WTC11 (cell line): Measurements from ENCODE around the gene FRS3. TPM values are rescaled to one million over a fixed set of nuclear protein-coding genes. Genes with fewer than 3 reads are reported as not detected.
A peak's percentile ranks its signal among the peaks of the same experiment; 100 is the strongest.

ENCODE experiments used
- ATAC-seq: fragments of 200-7000 bp; cut with Tn5 transposase; 2 replicates; pipeline ENCODE4 v1.10.0; 2021; ENCODE audit warnings: mild to moderate bottlenecking, moderate library complexity
- CTCF ChIA-PET: fragments of 300-600 bp; sonication (Branson Sonifier 250); formaldehyde crosslinking; loops from one replicate; lab custom pipeline; 2021; ENCODE audit warnings: antibody characterized with exemption; lab: Charles Lee
- POLR2A ChIA-PET: fragments of 350-600 bp; sonication (Branson Sonifier 250); formaldehyde crosslinking; loops from one replicate; lab custom pipeline; 2021; ENCODE audit warnings: antibody characterized with exemption; lab: Charles Lee
- DNase-seq: peaks from one replicate; pipeline ENCODE4 v3.0.0; 2021; ENCODE audit warnings: low spot score
- H3K27ac Mint-ChIP-seq: 2 replicates; pipeline ENCODE4 v1.8.0; 2021; ENCODE audit warnings: mixed read lengths
- H3K27me3 Mint-ChIP-seq: 2 replicates; pipeline ENCODE4 v1.8.0; 2021; ENCODE audit warnings: low read depth, mild to moderate bottlenecking, moderate library complexity, mixed read lengths
- H3K36me3 Mint-ChIP-seq: 2 replicates; pipeline ENCODE4 v1.8.0; 2021; ENCODE audit warnings: mixed read lengths
- H3K4me1 Mint-ChIP-seq: 2 replicates; pipeline ENCODE4 v1.8.0; 2022; ENCODE audit warnings: mixed read lengths
- H3K4me3 Mint-ChIP-seq: 2 replicates; pipeline ENCODE4 v1.8.0; 2021; ENCODE audit warnings: mild to moderate bottlenecking, moderate library complexity, mixed read lengths
- H3K9me3 Mint-ChIP-seq: 2 replicates; pipeline ENCODE4 v1.8.0; 2021; ENCODE audit warnings: mixed read lengths
- NFYB ChIP-seq: sonication (generic); formaldehyde crosslinking; conservative IDR thresholded peaks from 2 replicates; pipeline ENCODE4 v1.8.0; 2022; ENCODE audit warnings: low read depth, missing genetic modification reagents
- NR2C2 ChIP-seq: sonication (generic); formaldehyde crosslinking; IDR thresholded peaks from 2 replicates; pipeline ENCODE4 v1.8.0; 2022; ENCODE audit warnings: mild to moderate bottlenecking, missing genetic modification reagents
- TCF7 ChIP-seq: sonication (generic); formaldehyde crosslinking; IDR thresholded peaks from 2 replicates; pipeline ENCODE4 v1.8.0; 2022; ENCODE audit warnings: mild to moderate bottlenecking, low read depth, missing genetic modification reagents, moderate library complexity
- ZBTB21 ChIP-seq: sonication (generic); formaldehyde crosslinking; IDR thresholded peaks from 2 replicates; pipeline ENCODE4 v1.8.1; 2023; ENCODE audit warnings: mild to moderate bottlenecking, missing genetic modification reagents, borderline replicate concordance
- ZNF138 ChIP-seq: sonication (generic); formaldehyde crosslinking; conservative IDR thresholded peaks from 2 replicates; pipeline ENCODE4 v1.8.1; 2022; ENCODE audit warnings: mild to moderate bottlenecking, moderate library complexity, missing genetic modification reagents
- ZNF219 ChIP-seq: sonication (generic); formaldehyde crosslinking; IDR thresholded peaks from 2 replicates; pipeline ENCODE4 v1.8.0; 2023; ENCODE audit warnings: missing genetic modification reagents, mild to moderate bottlenecking, borderline replicate concordance
- ZNF423 ChIP-seq: fragments of 250-450 bp; sonication (Bioruptor Pico); IDR thresholded peaks from 2 replicates; pipeline ENCODE4 v2.1.2; 2022; ENCODE audit warnings: mild to moderate bottlenecking, moderate library complexity
- ZNF671 ChIP-seq: fragments of 250-450 bp; sonication (Bioruptor Pico); IDR thresholded peaks from 2 replicates; pipeline ENCODE4 v1.8.0; 2021; ENCODE audit warnings: mild to moderate bottlenecking
- total RNA-seq: library from RNA; stranded (reverse); gene quantifications from 3 replicates; pipeline ENCODE4 v1.2.3, GENCODE V29; 2021
- TF ChIP-seq, protein P1 (sequence below): sonication (generic); formaldehyde crosslinking; IDR thresholded peaks from 2 replicates; pipeline ENCODE4 v1.8.1; 2022; ENCODE audit warnings: low read depth, missing genetic modification reagents, borderline replicate concordance
- TF ChIP-seq, protein P2 (sequence below): sonication (generic); formaldehyde crosslinking; IDR thresholded peaks from 2 replicates; pipeline ENCODE4 v1.8.0; 2022; ENCODE audit warnings: missing genetic modification reagents
- TF ChIP-seq, protein P3 (sequence below): sonication (generic); formaldehyde crosslinking; IDR thresholded peaks from 2 replicates; pipeline ENCODE4 v1.8.1; 2023; ENCODE audit warnings: mild to moderate bottlenecking, missing genetic modification reagents
- TF ChIP-seq, protein P4 (sequence below): sonication (generic); formaldehyde crosslinking; IDR thresholded peaks from 2 replicates; pipeline ENCODE4 v1.8.1; 2023; ENCODE audit warnings: mild to moderate bottlenecking, missing genetic modification reagents, moderate library complexity
- TF ChIP-seq, protein P5 (sequence below): fragments of 250-450 bp; sonication (Bioruptor Pico); conservative IDR thresholded peaks from 2 replicates; pipeline ENCODE4 v1.9.0; 2021; ENCODE audit warnings: mild to moderate bottlenecking
- TF ChIP-seq, protein P6 (sequence below): sonication (generic); formaldehyde crosslinking; IDR thresholded peaks from 2 replicates; pipeline ENCODE4 v1.8.1; 2022; ENCODE audit warnings: missing genetic modification reagents, borderline replicate concordance
- TF ChIP-seq, protein P7 (sequence below): sonication (generic); formaldehyde crosslinking; IDR thresholded peaks from 2 replicates; pipeline ENCODE4 v1.8.0; 2022; ENCODE audit warnings: mild to moderate bottlenecking, missing genetic modification reagents

Gene FRS3
- total RNA-seq, 1 experiment from 2014 or later, result 7.8 TPM

DNA sequence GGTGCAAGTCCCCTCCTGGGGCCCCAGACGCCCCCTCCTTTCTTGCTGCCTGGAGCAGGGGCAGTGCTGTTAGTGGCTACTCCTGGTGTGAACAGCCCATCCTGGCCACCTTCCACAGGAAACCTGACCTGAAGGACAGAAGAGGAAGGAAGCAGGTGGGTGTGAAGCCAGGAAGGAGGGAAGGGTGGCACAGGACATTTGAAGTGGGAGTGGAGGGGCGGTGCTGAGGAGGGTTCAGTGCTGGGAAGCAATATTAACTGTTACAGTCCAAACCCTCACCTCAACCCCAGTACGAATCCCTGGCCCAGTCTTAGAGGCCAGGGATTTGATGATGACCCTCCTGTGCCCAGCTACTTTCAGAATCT, 1.6 kb upstream of the FRS3 start:
- ChIA-PET CTCF (interaction anchor here (0.5 to 0.9 kb wide), 2 partner anchors 185 to 577 kb away, joined by 3 to 4 read pairs; no protein-coding TSS in a partner anchor), POLR2A (interaction anchor here (0.6 kb wide), 1 partner anchor 404 kb away, joined by 3 read pairs; no protein-coding TSS in a partner anchor)
- TF ChIP-seq, protein P1, sequence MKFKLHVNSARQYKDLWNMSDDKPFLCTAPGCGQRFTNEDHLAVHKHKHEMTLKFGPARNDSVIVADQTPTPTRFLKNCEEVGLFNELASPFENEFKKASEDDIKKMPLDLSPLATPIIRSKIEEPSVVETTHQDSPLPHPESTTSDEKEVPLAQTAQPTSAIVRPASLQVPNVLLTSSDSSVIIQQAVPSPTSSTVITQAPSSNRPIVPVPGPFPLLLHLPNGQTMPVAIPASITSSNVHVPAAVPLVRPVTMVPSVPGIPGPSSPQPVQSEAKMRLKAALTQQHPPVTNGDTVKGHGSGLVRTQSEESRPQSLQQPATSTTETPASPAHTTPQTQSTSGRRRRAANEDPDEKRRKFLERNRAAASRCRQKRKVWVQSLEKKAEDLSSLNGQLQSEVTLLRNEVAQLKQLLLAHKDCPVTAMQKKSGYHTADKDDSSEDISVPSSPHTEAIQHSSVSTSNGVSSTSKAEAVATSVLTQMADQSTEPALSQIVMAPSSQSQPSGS (CRISPR knock-in tag), result no peak
- TF ChIP-seq, protein P2, sequence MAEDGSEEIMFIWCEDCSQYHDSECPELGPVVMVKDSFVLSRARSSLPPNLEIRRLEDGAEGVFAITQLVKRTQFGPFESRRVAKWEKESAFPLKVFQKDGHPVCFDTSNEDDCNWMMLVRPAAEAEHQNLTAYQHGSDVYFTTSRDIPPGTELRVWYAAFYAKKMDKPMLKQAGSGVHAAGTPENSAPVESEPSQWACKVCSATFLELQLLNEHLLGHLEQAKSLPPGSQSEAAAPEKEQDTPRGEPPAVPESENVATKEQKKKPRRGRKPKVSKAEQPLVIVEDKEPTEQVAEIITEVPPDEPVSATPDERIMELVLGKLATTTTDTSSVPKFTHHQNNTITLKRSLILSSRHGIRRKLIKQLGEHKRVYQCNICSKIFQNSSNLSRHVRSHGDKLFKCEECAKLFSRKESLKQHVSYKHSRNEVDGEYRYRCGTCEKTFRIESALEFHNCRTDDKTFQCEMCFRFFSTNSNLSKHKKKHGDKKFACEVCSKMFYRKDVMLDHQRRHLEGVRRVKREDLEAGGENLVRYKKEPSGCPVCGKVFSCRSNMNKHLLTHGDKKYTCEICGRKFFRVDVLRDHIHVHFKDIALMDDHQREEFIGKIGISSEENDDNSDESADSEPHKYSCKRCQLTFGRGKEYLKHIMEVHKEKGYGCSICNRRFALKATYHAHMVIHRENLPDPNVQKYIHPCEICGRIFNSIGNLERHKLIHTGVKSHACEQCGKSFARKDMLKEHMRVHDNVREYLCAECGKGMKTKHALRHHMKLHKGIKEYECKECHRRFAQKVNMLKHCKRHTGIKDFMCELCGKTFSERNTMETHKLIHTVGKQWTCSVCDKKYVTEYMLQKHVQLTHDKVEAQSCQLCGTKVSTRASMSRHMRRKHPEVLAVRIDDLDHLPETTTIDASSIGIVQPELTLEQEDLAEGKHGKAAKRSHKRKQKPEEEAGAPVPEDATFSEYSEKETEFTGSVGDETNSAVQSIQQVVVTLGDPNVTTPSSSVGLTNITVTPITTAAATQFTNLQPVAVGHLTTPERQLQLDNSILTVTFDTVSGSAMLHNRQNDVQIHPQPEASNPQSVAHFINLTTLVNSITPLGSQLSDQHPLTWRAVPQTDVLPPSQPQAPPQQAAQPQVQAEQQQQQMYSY (CRISPR knock-in tag), result no peak
- no peak for TF ChIP-seq ZNF423 (CRISPR knock-in tag)
- no peak for TF ChIP-seq ZBTB21 (CRISPR knock-in tag)
- no peak for TF ChIP-seq ZNF219 (CRISPR knock-in tag)
- no peak for TF ChIP-seq TCF7 (CRISPR knock-in tag)
- TF ChIP-seq, protein P3, sequence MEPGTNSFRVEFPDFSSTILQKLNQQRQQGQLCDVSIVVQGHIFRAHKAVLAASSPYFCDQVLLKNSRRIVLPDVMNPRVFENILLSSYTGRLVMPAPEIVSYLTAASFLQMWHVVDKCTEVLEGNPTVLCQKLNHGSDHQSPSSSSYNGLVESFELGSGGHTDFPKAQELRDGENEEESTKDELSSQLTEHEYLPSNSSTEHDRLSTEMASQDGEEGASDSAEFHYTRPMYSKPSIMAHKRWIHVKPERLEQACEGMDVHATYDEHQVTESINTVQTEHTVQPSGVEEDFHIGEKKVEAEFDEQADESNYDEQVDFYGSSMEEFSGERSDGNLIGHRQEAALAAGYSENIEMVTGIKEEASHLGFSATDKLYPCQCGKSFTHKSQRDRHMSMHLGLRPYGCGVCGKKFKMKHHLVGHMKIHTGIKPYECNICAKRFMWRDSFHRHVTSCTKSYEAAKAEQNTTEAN (CRISPR knock-in tag), result no peak
- no peak for TF ChIP-seq ZNF671
- TF ChIP-seq NR2C2 (CRISPR knock-in tag), result no peak
- TF ChIP-seq, protein P4, sequence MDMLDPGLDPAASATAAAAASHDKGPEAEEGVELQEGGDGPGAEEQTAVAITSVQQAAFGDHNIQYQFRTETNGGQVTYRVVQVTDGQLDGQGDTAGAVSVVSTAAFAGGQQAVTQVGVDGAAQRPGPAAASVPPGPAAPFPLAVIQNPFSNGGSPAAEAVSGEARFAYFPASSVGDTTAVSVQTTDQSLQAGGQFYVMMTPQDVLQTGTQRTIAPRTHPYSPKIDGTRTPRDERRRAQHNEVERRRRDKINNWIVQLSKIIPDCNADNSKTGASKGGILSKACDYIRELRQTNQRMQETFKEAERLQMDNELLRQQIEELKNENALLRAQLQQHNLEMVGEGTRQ, result no peak
- TF ChIP-seq, protein P5, sequence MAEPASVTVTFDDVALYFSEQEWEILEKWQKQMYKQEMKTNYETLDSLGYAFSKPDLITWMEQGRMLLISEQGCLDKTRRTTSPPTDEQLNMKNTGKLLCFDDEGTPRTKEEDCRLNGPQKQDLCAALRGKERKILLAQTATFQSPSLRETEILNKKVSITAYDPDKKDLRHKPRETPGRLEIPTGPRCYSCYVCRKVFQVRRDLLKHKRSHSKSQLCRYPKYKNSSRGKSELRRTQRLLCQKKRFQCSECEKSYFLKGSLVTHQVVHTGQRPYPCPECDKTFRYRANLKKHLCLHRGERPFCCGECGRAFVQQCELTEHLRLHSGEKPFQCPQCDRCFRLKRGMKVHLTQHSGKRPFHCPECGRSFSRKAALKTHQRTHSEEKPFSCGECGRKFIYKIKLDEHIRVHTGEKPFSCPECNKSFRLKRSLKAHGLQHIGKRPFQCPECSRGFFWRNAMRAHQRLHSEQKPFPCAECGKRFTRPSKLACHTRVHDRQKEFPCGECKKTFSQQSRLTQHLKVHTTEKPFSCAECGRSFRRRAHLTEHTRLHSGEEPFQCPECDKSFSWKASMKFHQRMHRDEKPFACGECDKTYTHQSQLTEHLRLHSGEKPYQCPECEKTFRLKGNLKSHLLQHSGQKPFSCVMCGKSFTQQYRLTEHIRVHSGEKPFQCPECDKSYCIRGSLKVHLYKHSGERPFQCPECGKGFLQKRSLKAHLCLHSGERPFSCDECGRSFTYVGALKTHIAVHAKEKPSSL (CRISPR knock-in tag), result no peak
- Mint-ChIP-seq H3K27ac (no peak overlapping the region), H3K9me3 (no peaks in the 10 kb centered on the region), H3K36me3 (no peaks in the 10 kb centered on the region), H3K4me3 (peak overlapping the region; percentile 84), H3K4me1 (peaks cover 34% of the 10 kb centered on the region), H3K27me3 (peaks cover 54% of the 10 kb centered on the region)
- no peak for ATAC-seq
- DNase-seq, result no peak

DNA sequence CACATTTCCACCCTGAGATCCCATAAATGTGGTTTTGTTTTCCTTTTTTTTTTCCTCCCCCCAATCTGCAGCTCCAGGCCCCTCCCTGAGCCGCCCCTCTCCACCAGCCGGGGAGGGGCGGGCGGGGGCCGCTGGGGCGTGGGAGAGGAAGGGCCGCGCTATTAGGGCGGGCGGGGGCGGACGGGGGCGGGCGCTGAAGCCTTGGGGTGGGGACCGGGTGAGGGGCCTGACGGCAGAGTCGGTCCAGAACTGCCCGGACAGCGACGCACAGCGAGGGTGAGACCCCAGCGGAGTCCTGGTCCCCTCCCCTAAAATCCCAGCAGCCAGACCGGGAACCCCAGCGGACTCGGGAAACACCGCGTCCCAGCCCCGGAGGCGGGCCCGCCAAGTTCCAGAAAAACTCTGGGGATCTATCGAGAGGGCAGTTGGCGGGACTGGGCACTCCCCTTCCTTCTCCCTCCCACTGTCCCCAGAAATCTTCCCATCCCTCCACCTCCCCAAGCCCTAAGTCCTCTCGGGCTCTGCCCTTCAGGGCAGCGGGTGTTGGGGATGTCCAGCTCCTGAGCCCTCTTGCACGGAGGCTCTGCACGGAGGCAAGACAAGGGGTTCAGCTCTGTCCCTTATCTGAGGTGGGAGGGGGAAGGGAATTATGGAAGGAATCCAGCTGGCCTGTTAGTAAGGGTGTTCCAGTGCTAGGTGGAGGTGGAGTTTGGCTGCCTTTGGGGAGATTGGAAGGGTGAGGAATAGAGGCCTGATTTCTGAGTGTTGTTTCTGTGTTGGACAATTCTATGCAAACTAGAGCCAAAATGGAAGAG, 1.1 kb upstream of the FRS3 start, which contains the start of gene PRICKLE4:
Gene PRICKLE4 (plus strand): TSS at position 232 of the 815 bp plus-strand sequence. CDS start 2,692 bp downstream, outside the sequence.
- ATAC-seq, result peak; percentile 3
- H3K27ac Mint-ChIP-seq, result no peak within 1 kb of the TSS; the same call in 1 of the 2 replicates
- peaks cover 50% of the 10 kb centered on the region for H3K27me3 Mint-ChIP-seq
- H3K36me3 Mint-ChIP-seq, result no peaks in the 10 kb centered on the region
- TF ChIP-seq, protein P6, sequence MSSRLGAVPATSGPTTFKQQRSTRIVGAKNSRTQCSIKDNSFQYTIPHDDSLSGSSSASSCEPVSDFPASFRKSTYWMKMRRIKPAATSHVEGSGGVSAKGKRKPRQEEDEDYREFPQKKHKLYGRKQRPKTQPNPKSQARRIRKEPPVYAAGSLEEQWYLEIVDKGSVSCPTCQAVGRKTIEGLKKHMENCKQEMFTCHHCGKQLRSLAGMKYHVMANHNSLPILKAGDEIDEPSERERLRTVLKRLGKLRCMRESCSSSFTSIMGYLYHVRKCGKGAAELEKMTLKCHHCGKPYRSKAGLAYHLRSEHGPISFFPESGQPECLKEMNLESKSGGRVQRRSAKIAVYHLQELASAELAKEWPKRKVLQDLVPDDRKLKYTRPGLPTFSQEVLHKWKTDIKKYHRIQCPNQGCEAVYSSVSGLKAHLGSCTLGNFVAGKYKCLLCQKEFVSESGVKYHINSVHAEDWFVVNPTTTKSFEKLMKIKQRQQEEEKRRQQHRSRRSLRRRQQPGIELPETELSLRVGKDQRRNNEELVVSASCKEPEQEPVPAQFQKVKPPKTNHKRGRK (CRISPR knock-in tag), result no peak
- TF ChIP-seq, protein P7, sequence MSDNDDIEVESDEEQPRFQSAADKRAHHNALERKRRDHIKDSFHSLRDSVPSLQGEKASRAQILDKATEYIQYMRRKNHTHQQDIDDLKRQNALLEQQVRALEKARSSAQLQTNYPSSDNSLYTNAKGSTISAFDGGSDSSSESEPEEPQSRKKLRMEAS (CRISPR knock-in tag), result 0 out of 2 replicates have a peak, but pooled peaks have one; percentile 23
- no peak for TF ChIP-seq NFYB (CRISPR knock-in tag)
- no peak for TF ChIP-seq ZNF138 (CRISPR knock-in tag)
- POLR2A ChIA-PET, result no interaction called here
- peak; percentile 56 for DNase-seq
- no peaks in the 10 kb centered on the region for H3K9me3 Mint-ChIP-seq
- CTCF ChIA-PET, result interaction anchor here (0.5 to 0.9 kb wide), 3 partner anchors 186 to 576 kb away, joined by 3 to 7 read pairs (median 4); no protein-coding TSS in a partner anchor
- peak within 1 kb of the TSS; percentile 84 for H3K4me3 Mint-ChIP-seq
- peaks cover 30% of the 10 kb centered on the region for H3K4me1 Mint-ChIP-seq
